Epithelial cell of proximal tubule (primary cell): Measurements from ENCODE around the gene ADCY5. TPM values are rescaled to one million over a fixed set of nuclear protein-coding genes. Genes with fewer than 3 reads are reported as not detected.

Source experiments
- DNase-seq: peaks from one replicate; pipeline ENCODE4 v3.0.0-alpha.2; 2011; ENCODE audit warnings: low read depth
- H3K4me3 ChIP-seq: 2 replicates; pipeline ENCODE4 v1.5.1; 2011; ENCODE audit warnings: low read depth, mild to moderate bottlenecking, low read length
- CTCF ChIP-seq: conservative IDR thresholded peaks from 2 replicates; pipeline ENCODE4 v1.5.1; 2012; ENCODE audit warnings: low read depth, mild to moderate bottlenecking, low read length
- total RNA-seq: library from RNA; depleted of rRNA; stranded (reverse); fragments of >200 nt; gene quantifications from 2 replicates; pipeline ENCODE4 v1.2.3, GENCODE V29; 2015

ADCY5 gene
- total RNA-seq, 1 donor from 2014 or later = 2.7 TPM

DNA sequence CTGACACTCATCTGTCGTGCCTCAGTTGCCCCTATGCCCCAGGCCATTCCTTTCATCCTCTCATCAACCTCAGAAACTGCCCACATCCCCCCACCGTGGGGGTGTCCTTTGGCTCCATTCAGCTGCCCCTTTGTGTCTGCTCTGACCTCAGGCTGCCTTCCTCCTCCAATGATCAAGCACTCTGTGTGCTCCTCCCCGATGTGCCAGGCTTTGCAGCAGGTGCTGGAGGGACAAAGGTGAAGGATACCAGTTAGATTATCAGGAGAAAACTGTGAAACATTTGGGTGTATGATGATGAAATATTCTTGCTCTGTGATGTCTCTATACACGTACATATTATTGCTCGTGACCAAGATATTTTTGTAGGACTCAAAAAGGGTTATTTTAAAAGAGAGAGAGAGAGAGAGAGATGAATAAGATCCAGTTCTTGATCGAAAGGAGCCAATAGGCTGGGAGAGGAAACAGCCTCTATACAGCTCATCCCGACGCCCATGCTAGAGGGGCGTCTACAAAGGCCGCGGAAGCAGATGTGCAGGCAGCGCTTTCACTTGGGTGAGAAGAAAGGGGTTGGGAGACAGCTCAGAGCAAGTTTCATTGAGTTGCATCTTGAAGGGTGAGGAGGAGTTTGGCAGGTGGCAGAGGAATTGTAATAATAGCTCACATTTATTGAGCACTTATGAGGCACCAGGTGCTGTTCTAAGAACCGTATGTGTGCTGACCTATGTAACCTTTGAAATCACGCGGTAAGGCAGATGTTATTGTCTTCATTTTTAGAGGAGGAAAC is 28.3 kb upstream of the ADCY5 start:
- no peak overlapping the region for H3K4me3 ChIP-seq
- no peak for TF ChIP-seq CTCF
- no peak for DNase-seq

- TF ChIP-seq CTCF = no peak
- no peak overlapping the region for H3K4me3 ChIP-seq
- DNase-seq = no peak
Measured at GRCh38 chr3:123475786-123476185, 26.9 kb upstream of the ADCY5 start.

DNA sequence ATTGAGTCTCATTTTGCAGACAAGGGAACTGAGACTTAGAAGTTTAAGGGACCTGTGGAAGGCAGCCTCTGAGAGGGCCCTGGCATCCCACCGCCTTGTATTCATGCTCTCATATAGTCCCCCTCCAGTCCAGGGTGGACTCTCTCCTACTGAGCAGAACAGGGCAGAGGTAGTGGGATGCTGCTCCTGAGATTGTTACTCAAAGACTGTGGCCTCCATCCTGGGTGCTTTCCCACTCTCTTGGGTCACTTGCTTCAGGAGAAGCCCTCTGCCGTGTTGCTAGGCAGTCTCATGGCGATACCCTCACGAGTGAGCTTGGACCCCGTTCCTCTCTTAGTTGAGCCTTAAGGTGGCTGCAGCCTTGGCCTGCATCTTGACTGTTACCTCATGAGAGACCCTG is 22.2 kb upstream of the ADCY5 start:
- DNase-seq = no peak
- no peak overlapping the region for H3K4me3 ChIP-seq
- no peak for TF ChIP-seq CTCF

DNA sequence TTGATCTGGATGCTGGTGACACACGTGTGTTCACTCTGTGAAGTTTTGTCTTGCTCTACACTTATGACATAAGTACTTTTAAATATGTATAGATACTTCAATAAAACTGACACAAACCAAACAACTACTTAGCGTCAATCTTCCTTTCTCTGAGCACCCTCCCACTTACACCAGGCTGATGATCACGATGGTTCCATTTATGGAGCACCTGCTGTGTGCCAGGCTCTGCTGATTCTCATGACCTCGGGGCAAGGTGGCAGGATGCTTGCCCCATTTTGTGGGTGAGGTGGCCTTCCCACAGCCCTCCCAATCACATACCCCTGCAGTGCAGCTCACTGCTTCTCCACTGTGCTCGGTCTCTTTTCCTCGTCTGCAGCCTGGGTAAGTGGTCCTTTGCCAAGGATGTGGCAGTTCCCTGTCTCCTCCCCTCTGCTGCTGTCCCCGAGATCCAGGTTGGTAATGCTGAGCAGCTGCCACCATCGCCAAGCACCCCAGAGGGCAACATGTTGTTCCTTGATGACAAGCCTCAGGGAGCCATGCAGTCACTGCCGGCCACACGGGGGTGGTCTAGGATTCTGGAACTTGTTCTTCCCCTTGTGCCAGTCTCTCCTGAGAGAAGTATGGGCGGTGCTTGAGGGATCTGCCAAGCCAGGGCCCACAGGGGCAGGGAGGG is 20.6 kb upstream of the ADCY5 start:
- no peak for DNase-seq
- no peak for TF ChIP-seq CTCF

GRCh38 chr3:123467046-123467445 is 18.2 kb upstream of the ADCY5 start:
- H3K4me3 ChIP-seq = no peak overlapping the region
- TF ChIP-seq CTCF = no peak
- peak; percentile 30 for DNase-seq

More for the DNA sequence above, 20.6 kb upstream of the ADCY5 start:
- H3K4me3 ChIP-seq = no peak overlapping the region

- no peak for DNase-seq
- H3K4me3 ChIP-seq = no peak overlapping the region
- TF ChIP-seq CTCF = no peak
Measured at GRCh38 chr3:123464211-123464610, 15.3 kb upstream of the ADCY5 start.
